Measurements from ENCODE around the gene ATRNL1.
A peak's percentile ranks its signal among the peaks of the same experiment; 100 is the strongest.
"Not testable (repeated sequence)": the region's sequence is repeated elsewhere in the genome, so short reads cannot be mapped to it uniquely, and the experiment has no call there.

The ATRNL1 gene

GRCh38 chr10:115456812-115457211 lies 363.6 kb downstream of the ATRNL1 start:
- no peaks in the 10 kb centered on the region for H3K36me3 ChIP-seq (ENCODE audit: insufficient read depth, low read length)
- no peaks in the 10 kb centered on the region for H3K9me3 ChIP-seq (ENCODE audit: control insufficient read depth, insufficient read depth, low read length)
- H3K4me1 ChIP-seq (ENCODE audit: insufficient read depth, low read length) = 0 out of 2 replicates have a peak, but pooled peaks cover 3% of the 10 kb centered on the region
- H3K9ac ChIP-seq (ENCODE audit: low read depth, low read length) = no peak overlapping the region

GRCh38 chr10:115483294-115483693 lies 390.1 kb downstream of the ATRNL1 start:
- Histone ChIP-seq H3K9me3 (ENCODE audit: control insufficient read depth, insufficient read depth, low read length) (no peaks in the 10 kb centered on the region), H3K9ac (ENCODE audit: low read depth, low read length) (no peak overlapping the region)

GRCh38 chr10:115491526-115492140 lies 398.5 kb downstream of the ATRNL1 start:
- Histone ChIP-seq H3K9me3 (ENCODE audit: control insufficient read depth, insufficient read depth, low read length) (no peaks in the 10 kb centered on the region), H3K4me1 (ENCODE audit: insufficient read depth, low read length) (no peaks in the 10 kb centered on the region)

More at GRCh38 chr10:115483294-115483693, 390.1 kb downstream of the ATRNL1 start:
- Histone ChIP-seq H3K36me3 (ENCODE audit: insufficient read depth, low read length) (no peaks in the 10 kb centered on the region), H3K4me1 (ENCODE audit: insufficient read depth, low read length) (no peaks in the 10 kb centered on the region)

GRCh38 chr10:115503546-115503945 lies 410.4 kb downstream of the ATRNL1 start:
- no peaks in the 10 kb centered on the region for H3K36me3 ChIP-seq (ENCODE audit: insufficient read depth, low read length)
- H3K9me3 ChIP-seq (ENCODE audit: control insufficient read depth, insufficient read depth, low read length) = peaks cover 3% of the 10 kb centered on the region; the same call in 1 of the 2 replicates
- no peak overlapping the region for H3K9ac ChIP-seq (ENCODE audit: low read depth, low read length)
- H3K4me1 ChIP-seq (ENCODE audit: insufficient read depth, low read length) = no peaks in the 10 kb centered on the region

More at GRCh38 chr10:115491526-115492140, 398.5 kb downstream of the ATRNL1 start:
- Histone ChIP-seq H3K9ac (ENCODE audit: low read depth, low read length) (no peak overlapping the region), H3K36me3 (ENCODE audit: insufficient read depth, low read length) (no peaks in the 10 kb centered on the region)

- Histone ChIP-seq H3K4me1 (ENCODE audit: insufficient read depth, low read length) (no peaks in the 10 kb centered on the region), H3K36me3 (ENCODE audit: insufficient read depth, low read length) (no peaks in the 10 kb centered on the region), H3K9ac (ENCODE audit: low read depth, low read length) (no peak overlapping the region), H3K9me3 (ENCODE audit: control insufficient read depth, insufficient read depth, low read length) (no peaks in the 10 kb centered on the region)
Measured at GRCh38 chr10:115514895-115515294, 421.7 kb downstream of the ATRNL1 start.

GRCh38 chr10:115525141-115525540 lies 432.0 kb downstream of the ATRNL1 start:
- H3K9me3 ChIP-seq (ENCODE audit: control insufficient read depth, insufficient read depth, low read length) = peaks cover 5% of the 10 kb centered on the region; the same call in 1 of the 2 replicates
- no peaks in the 10 kb centered on the region for H3K4me1 ChIP-seq (ENCODE audit: insufficient read depth, low read length)
- H3K36me3 ChIP-seq (ENCODE audit: insufficient read depth, low read length) = no peaks in the 10 kb centered on the region
- H3K9ac ChIP-seq (ENCODE audit: low read depth, low read length) = no peak overlapping the region

- not testable (repeated sequence) for H3K9ac ChIP-seq (ENCODE audit: low read depth, low read length)
Measured at GRCh38 chr10:115527682-115528081, 434.5 kb downstream of the ATRNL1 start.

GRCh38 chr10:115536401-115536800 lies 443.2 kb downstream of the ATRNL1 start:
- H3K9ac ChIP-seq (ENCODE audit: low read depth, low read length); H3K9me3 ChIP-seq (ENCODE audit: control insufficient read depth, insufficient read depth, low read length); H3K36me3 ChIP-seq (ENCODE audit: insufficient read depth, low read length); H3K4me1 ChIP-seq (ENCODE audit: insufficient read depth, low read length): not testable (repeated sequence)

More at GRCh38 chr10:115527682-115528081, 434.5 kb downstream of the ATRNL1 start:
- H3K36me3 ChIP-seq (ENCODE audit: insufficient read depth, low read length); H3K4me1 ChIP-seq (ENCODE audit: insufficient read depth, low read length); H3K9me3 ChIP-seq (ENCODE audit: control insufficient read depth, insufficient read depth, low read length): not testable (repeated sequence)

GRCh38 chr10:115539142-115539762 lies 446.1 kb downstream of the ATRNL1 start:
- Histone ChIP-seq H3K4me1 (ENCODE audit: insufficient read depth, low read length) (no peaks in the 10 kb centered on the region), H3K9me3 (ENCODE audit: control insufficient read depth, insufficient read depth, low read length) (peaks cover 3% of the 10 kb centered on the region; the same call in 1 of the 2 replicates), H3K9ac (ENCODE audit: low read depth, low read length) (no peak overlapping the region), H3K36me3 (ENCODE audit: insufficient read depth, low read length) (no peaks in the 10 kb centered on the region)

GRCh38 chr10:115555887-115556402 lies 462.8 kb downstream of the ATRNL1 start:
- Histone ChIP-seq H3K36me3 (ENCODE audit: insufficient read depth, low read length) (no peaks in the 10 kb centered on the region), H3K9ac (ENCODE audit: low read depth, low read length) (no peak overlapping the region), H3K4me1 (ENCODE audit: insufficient read depth, low read length) (no peaks in the 10 kb centered on the region), H3K9me3 (ENCODE audit: control insufficient read depth, insufficient read depth, low read length) (no peaks in the 10 kb centered on the region; the same call in 1 of the 2 replicates)

- Histone ChIP-seq H3K4me1 (ENCODE audit: insufficient read depth, low read length) (no peaks in the 10 kb centered on the region), H3K9me3 (ENCODE audit: control insufficient read depth, insufficient read depth, low read length) (no peaks in the 10 kb centered on the region; the same call in 1 of the 2 replicates), H3K9ac (ENCODE audit: low read depth, low read length) (no peak overlapping the region), H3K36me3 (ENCODE audit: insufficient read depth, low read length) (no peaks in the 10 kb centered on the region)
Measured at GRCh38 chr10:115558252-115558651, 465.1 kb downstream of the ATRNL1 start.

GRCh38 chr10:115566867-115567266 lies 473.7 kb downstream of the ATRNL1 start:
- no peaks in the 10 kb centered on the region for H3K4me1 ChIP-seq (ENCODE audit: insufficient read depth, low read length)
- H3K36me3 ChIP-seq (ENCODE audit: insufficient read depth, low read length) = no peaks in the 10 kb centered on the region
- no peaks in the 10 kb centered on the region for H3K9me3 ChIP-seq (ENCODE audit: control insufficient read depth, insufficient read depth, low read length)
- H3K9ac ChIP-seq (ENCODE audit: low read depth, low read length) = no peak overlapping the region

- Histone ChIP-seq H3K9ac (ENCODE audit: low read depth, low read length) (peak overlapping the region; percentile 34; the same call in 1 of the 2 replicates), H3K4me1 (ENCODE audit: insufficient read depth, low read length) (no peaks in the 10 kb centered on the region), H3K9me3 (ENCODE audit: control insufficient read depth, insufficient read depth, low read length) (no peaks in the 10 kb centered on the region), H3K36me3 (ENCODE audit: insufficient read depth, low read length) (no peaks in the 10 kb centered on the region)
Measured at GRCh38 chr10:115572740-115573455, 479.7 kb downstream of the ATRNL1 start.

- Histone ChIP-seq H3K9ac (ENCODE audit: low read depth, low read length) (no peak overlapping the region), H3K9me3 (ENCODE audit: control insufficient read depth, insufficient read depth, low read length) (no peaks in the 10 kb centered on the region), H3K4me1 (ENCODE audit: insufficient read depth, low read length) (no peaks in the 10 kb centered on the region), H3K36me3 (ENCODE audit: insufficient read depth, low read length) (no peaks in the 10 kb centered on the region)
Measured at GRCh38 chr10:115580239-115580638, 487.1 kb downstream of the ATRNL1 start.

All from ES-I3 (cell line).